ENCODE data around the gene DISC1.
A peak's percentile ranks its signal among the peaks of the same experiment; 100 is the strongest.

The DISC1 gene

GRCh38 chr1:231841616-231842344, 215.2 kb downstream of the DISC1 start:
- no peak for FAIRE-seq
- TF ChIP-seq CTCF (IDR thresholded peaks at IDR 0.05; ENCODE audit: insufficient read depth, missing control alignments) = no peak
- DNase-seq (ENCODE audit: insufficient read length, low spot score) = no peak

GRCh38 chr1:231842441-231842840, 215.9 kb downstream of the DISC1 start:
- DNase-seq (ENCODE audit: insufficient read length, low spot score) = no peak
- peak; percentile 61 for FAIRE-seq
- TF ChIP-seq CTCF (IDR thresholded peaks at IDR 0.05; ENCODE audit: insufficient read depth, missing control alignments) = no peak

GRCh38 chr1:231844986-231845502, 218.5 kb downstream of the DISC1 start:
- no peak for FAIRE-seq
- DNase-seq (ENCODE audit: insufficient read length, low spot score) = no peak
- peak; percentile 8 for TF ChIP-seq CTCF (IDR thresholded peaks at IDR 0.05; ENCODE audit: insufficient read depth, missing control alignments)

- FAIRE-seq (no peak), DNase-seq (ENCODE audit: insufficient read length, low spot score) (no peak)
- no peak for TF ChIP-seq CTCF (IDR thresholded peaks at IDR 0.05; ENCODE audit: insufficient read depth, missing control alignments)
These were observed 221.2 kb downstream of the DISC1 start for GRCh38 chr1:231847612-231848397.

GRCh38 chr1:231849981-231850380, 223.4 kb downstream of the DISC1 start:
- DNase-seq (ENCODE audit: insufficient read length, low spot score) (no peak), FAIRE-seq (no peak)

GRCh38 chr1:231850786-231851185, 224.2 kb downstream of the DISC1 start:
- no peak for FAIRE-seq
- no peak for DNase-seq (ENCODE audit: insufficient read length, low spot score)
- TF ChIP-seq CTCF (IDR thresholded peaks at IDR 0.05; ENCODE audit: insufficient read depth, missing control alignments) = no peak

More at GRCh38 chr1:231849981-231850380, 223.4 kb downstream of the DISC1 start:
- no peak for TF ChIP-seq CTCF (IDR thresholded peaks at IDR 0.05; ENCODE audit: insufficient read depth, missing control alignments)

All from D721Med (cell line).